Ishikawa (cell line): Measurements from ENCODE around the gene RPS25.

Experiments
- CEBPB ChIP-seq: IDR thresholded peaks from 2 replicates; pipeline ENCODE4 v1.6.1; 2012
- CREB1 ChIP-seq: IDR thresholded peaks from 2 replicates; pipeline ENCODE4 v1.6.1; 2012; ENCODE audit warnings: low read depth
- EGR1 ChIP-seq: IDR thresholded peaks from 2 replicates; pipeline ENCODE4 v1.6.1; 2012
- EP300 ChIP-seq: IDR thresholded peaks from 2 replicates; pipeline ENCODE4 v1.6.1; 2012; ENCODE audit warnings: borderline replicate concordance
- FOXM1 ChIP-seq: IDR thresholded peaks from 2 replicates; pipeline ENCODE4 v1.6.1; 2012; ENCODE audit warnings: low read depth, borderline replicate concordance
- NFIC ChIP-seq: IDR thresholded peaks from 2 replicates; pipeline ENCODE4 v1.6.1; 2012
- RAD21 ChIP-seq: IDR thresholded peaks from 2 replicates; pipeline ENCODE4 v1.6.1; 2012; ENCODE audit warnings: low read depth
- TAF1 ChIP-seq: IDR thresholded peaks from 2 replicates; pipeline ENCODE4 v1.6.1; 2012; ENCODE audit warnings: low read depth, mild to moderate bottlenecking
- TCF12 ChIP-seq: IDR thresholded peaks from 2 replicates; pipeline ENCODE4 v1.6.1; 2012; ENCODE audit warnings: low read depth
- TEAD4 ChIP-seq: IDR thresholded peaks from 2 replicates; pipeline ENCODE4 v1.6.1; 2012
- YY1 ChIP-seq: IDR thresholded peaks from 2 replicates; pipeline ENCODE4 v1.6.1; 2012; ENCODE audit warnings: low read depth
- ZBTB7A ChIP-seq: IDR thresholded peaks from 2 replicates; pipeline ENCODE4 v1.6.1; 2012; ENCODE audit warnings: low read depth
- TF ChIP-seq, protein P1 (sequence below): IDR thresholded peaks from 2 replicates; pipeline ENCODE4 v1.6.1; 2012
- TF ChIP-seq, protein P2 (sequence below): IDR thresholded peaks from 2 replicates; pipeline ENCODE4 v1.6.1; 2012; ENCODE audit warnings: low read depth, mild to moderate bottlenecking
- TF ChIP-seq, protein P3 (sequence below): IDR thresholded peaks from 2 replicates; pipeline ENCODE4 v1.6.1; 2012

The RPS25 gene

DNA sequence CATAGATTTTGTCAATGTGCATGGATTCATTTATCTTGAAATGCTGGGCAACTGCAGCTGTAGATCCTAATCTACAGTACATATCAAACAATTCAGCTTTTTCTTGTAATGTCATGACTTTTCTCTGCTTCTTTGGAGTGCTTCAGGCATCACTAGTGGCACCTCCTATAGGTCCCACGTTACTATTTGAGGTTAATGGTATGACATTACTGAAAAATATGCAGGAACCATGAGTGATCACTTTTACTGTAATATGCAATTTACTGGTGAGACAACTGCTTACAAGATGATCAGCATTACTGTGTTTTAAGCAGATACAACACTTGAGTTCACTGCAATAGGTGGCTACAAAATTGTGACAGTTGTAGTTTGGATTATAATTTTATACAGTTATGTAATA is 17.2 kb downstream of the RPS25 start:
- TF ChIP-seq FOXM1 (no peak), RAD21 (no peak), EP300 (no peak), TAF1 (no peak), ZBTB7A (no peak), CEBPB (no peak), TCF12 (no peak), NFIC (no peak), CREB1 (no peak), YY1 (no peak), EGR1 (no peak), TEAD4 (no peak)
- TF ChIP-seq, protein P1, sequence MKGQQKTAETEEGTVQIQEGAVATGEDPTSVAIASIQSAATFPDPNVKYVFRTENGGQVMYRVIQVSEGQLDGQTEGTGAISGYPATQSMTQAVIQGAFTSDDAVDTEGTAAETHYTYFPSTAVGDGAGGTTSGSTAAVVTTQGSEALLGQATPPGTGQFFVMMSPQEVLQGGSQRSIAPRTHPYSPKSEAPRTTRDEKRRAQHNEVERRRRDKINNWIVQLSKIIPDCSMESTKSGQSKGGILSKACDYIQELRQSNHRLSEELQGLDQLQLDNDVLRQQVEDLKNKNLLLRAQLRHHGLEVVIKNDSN = no peak
- TF ChIP-seq, protein P2, sequence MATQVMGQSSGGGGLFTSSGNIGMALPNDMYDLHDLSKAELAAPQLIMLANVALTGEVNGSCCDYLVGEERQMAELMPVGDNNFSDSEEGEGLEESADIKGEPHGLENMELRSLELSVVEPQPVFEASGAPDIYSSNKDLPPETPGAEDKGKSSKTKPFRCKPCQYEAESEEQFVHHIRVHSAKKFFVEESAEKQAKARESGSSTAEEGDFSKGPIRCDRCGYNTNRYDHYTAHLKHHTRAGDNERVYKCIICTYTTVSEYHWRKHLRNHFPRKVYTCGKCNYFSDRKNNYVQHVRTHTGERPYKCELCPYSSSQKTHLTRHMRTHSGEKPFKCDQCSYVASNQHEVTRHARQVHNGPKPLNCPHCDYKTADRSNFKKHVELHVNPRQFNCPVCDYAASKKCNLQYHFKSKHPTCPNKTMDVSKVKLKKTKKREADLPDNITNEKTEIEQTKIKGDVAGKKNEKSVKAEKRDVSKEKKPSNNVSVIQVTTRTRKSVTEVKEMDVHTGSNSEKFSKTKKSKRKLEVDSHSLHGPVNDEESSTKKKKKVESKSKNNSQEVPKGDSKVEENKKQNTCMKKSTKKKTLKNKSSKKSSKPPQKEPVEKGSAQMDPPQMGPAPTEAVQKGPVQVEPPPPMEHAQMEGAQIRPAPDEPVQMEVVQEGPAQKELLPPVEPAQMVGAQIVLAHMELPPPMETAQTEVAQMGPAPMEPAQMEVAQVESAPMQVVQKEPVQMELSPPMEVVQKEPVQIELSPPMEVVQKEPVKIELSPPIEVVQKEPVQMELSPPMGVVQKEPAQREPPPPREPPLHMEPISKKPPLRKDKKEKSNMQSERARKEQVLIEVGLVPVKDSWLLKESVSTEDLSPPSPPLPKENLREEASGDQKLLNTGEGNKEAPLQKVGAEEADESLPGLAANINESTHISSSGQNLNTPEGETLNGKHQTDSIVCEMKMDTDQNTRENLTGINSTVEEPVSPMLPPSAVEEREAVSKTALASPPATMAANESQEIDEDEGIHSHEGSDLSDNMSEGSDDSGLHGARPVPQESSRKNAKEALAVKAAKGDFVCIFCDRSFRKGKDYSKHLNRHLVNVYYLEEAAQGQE = no peak
- TF ChIP-seq, protein P3, sequence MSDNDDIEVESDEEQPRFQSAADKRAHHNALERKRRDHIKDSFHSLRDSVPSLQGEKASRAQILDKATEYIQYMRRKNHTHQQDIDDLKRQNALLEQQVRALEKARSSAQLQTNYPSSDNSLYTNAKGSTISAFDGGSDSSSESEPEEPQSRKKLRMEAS = no peak

DNA sequence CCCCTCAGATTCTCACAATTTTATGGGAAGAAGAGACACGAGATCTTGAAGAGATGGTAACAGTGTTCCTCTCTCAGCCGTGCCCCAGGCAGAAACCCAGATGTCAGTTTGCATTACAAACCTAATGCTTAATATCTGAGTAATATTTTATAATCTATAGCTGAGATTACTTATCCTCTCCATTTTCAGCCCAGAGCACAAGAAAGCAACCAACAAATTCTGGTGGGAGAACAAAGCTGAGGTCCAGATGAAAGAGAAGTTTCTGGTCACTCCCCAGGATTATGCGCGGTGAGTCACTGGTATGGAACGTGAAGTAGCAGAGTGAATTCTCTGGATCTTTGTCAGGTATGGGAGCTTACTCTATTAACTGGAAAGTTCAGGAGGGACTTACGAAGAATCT is 19.3 kb downstream of the RPS25 start:
- TF ChIP-seq, protein P3 = 0 out of 2 replicates have a peak, but pooled peaks have one; percentile 21
- TF ChIP-seq TEAD4 (peak; percentile 83), RAD21 (no peak), EP300 (no peak)

DNA sequence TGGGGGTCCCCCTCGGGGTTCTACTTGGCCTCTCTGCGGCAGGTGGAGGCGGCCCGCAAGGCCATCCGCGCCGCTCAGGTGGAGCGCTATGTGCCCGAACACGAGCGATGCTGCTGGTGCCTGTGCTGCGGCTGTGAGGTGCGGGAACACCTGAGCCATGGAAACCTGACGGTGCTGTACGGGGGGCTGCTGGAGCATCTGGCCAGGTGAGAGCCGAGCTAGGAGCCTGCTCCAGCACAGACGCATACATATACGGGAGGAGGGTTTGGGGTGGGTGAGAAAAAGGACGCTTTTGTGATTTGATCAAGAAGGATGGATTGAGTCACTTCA is 19.8 kb downstream of the RPS25 start:
- TF ChIP-seq FOXM1 (no peak), EP300 (no peak), NFIC (no peak), YY1 (no peak), RAD21 (no peak), TAF1 (no peak), CEBPB (no peak), EGR1 (no peak), TCF12 (no peak), TEAD4 (no peak), ZBTB7A (no peak), CREB1 (no peak)
- TF ChIP-seq, protein P1 = no peak
- TF ChIP-seq, protein P3 = no peak
- TF ChIP-seq, protein P2 = no peak

DNA sequence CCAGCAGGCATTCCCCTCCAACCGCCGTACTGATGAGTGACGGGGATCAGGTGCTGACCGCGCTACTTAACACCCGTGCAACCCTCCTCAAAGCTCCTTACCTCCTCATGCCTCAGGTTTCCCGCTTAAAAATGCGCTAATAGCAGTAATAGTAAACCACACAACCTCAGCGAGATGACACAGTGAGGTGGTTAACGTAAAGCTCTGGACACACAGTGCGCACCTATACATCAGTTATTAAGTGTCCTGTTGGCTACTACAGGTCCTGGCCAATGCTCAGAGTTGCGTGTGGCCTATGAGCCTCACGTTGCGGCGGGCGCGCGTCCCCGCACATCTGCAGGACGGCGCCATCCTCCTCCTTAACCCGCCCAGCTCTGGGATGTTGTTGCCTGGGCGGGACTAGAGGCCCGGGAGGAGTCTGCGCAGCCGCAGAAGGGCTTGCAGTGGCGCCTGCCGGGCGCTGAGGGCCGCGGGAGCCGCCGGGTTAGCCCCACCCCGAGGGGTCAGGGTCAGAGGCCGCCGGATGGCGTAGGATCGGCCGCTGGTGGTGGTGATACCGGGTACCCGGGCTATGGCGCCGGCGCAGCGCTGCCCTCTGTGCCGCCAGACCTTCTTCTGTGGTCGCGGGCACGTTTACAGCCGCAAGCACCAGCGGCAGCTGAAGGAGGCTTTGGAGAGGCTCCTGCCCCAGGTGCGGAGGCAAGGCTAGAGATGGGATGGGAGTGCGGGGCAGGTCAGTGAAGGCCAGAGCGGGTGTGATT is 20.3 kb downstream of the RPS25 start, which contains the start of gene CENATAC:
Gene CENATAC (plus strand): TSS at position 512 of the 761 bp plus-strand sequence. CDS start 60 bp downstream, at position 572.
- TF ChIP-seq TAF1 = peak; percentile 85
- TF ChIP-seq TEAD4 = no peak; the same call in 1 of the 2 replicates
- TF ChIP-seq YY1 = peak; percentile 78
- TF ChIP-seq TCF12 = peak; percentile 59; the same call in 1 of the 2 replicates
- no peak for TF ChIP-seq FOXM1
- peak; percentile 42; the same call in 1 of the 2 replicates for TF ChIP-seq EGR1
- TF ChIP-seq, protein P3 = peak; percentile 96

DNA sequence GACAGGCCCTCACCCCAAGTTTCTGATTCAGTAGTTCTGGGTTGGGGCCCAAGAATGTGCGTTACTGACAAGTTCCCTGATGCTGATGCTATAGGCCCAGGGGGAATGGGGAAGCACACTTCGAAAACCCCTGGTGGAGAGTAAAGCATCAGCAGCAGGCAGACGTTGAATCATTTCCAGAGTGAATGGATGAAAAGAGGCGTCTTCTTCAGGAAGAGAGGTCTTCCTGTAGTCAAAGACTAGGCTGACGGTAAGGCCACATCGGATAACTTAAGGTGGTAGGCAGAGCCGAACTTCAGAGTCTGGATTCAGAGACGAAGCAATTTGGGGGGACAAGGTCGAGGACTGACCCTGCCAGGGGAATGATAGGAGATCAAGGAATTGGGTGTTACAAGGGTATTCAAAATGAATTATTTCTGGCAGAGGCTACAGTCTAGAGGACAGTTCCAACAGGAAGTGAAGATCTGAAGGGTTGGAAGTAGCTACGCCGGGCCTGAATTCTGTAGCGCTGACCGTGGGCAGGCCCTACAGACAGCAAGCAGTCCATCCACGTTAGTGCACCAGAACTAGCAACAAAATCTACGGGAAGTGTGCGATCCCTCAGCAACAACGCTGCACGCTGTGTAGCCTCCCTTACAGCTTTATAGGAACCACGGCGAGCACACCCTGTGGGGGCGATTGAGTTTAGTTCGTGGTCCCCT is 21.1 kb downstream of the RPS25 start:
- TF ChIP-seq EP300 (no peak), CREB1 (no peak)
- TF ChIP-seq, protein P3 = no peak
